GM23248 (cell line): ENCODE data around the gene BTD.

Source experiments
- EZH2 ChIP-seq: fragments of 200-600 bp; sonication (generic); IDR thresholded peaks from 2 replicates; pipeline ENCODE4 v1.6.1; 2018; ENCODE audit warnings: antibody characterized with exemption, mild to moderate bottlenecking; ENCODE audit not compliant: insufficient read depth, poor library complexity, severe bottlenecking
- EZH2phosphoT487 ChIP-seq: fragments of 200-600 bp; sonication (generic); IDR thresholded peaks from 2 replicates; pipeline ENCODE4 v1.6.1; 2018; ENCODE audit warnings: antibody characterized with exemption, moderate library complexity, mild to moderate bottlenecking, low read depth; ENCODE audit not compliant: insufficient read depth

GRCh38 chr3:15578289-15578867, 23.2 kb upstream of the BTD start:
- TF ChIP-seq EZH2 (no peak), EZH2phosphoT487 (no peak)
